NCI-H510A treated with DMSO at 0.1 percent for 48 hours (cell line): ENCODE measurements around the gene CMC2.

Experiments used
- DNase-seq: peaks from one replicate; lab custom pipeline; 2025; lab: John Stamatoyannopoulos, UW

CMC2 gene

DNA sequence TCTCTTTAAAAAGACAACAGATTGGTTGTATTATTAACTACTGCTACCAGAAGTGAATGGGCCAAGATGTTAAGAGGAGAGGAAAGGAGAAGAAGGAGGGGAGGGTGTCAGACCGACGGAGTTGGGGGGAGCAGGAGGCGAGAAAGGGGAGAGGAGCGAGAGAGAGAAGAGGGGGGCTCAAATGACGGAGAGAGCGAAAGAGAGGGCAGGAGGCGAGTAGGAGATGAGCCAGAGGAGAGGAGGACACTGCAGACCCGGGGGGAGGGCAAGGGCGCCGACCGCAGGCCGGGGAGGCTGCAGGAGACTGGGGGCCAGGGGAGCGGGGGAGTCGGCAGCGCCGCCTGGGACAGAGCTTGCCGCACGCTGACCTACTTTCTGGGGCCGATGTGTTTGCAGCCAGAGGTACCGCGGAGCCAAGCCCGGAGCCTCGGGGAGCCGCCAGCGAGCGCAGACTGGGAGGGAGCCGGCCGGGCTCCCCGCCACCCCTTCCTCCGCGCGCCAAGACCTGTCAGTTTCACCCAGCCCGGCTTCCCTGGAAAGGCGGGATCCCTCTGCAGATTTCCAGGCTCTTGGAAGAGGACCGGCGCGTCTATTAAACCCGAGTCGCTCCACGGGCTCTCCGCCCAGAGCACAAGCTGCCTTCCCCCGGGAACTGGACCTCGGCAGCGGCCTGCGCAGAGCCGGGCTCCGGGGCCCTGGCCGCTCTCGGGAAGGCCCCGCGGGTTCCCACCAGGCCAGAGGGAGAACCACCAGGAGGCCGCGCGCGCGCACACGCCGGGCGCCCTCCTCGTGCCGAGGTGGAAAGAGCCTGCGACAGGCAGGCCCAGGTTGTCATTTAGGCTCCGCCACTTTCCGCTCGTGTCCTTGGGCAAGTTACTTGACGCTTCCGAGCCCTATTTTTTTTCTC, 74.6 kb downstream of the CMC2 start:
- peak; percentile 6 for DNase-seq

- DNase-seq, result no peak
Measured at GRCh38 chr16:80924372-80924978, 82.2 kb downstream of the CMC2 start.

GRCh38 chr16:80923356-80923755, 83.3 kb downstream of the CMC2 start:
- DNase-seq, result no peak
